Natural killer cell (primary cell): ENCODE measurements around the gene XKR8. TPM values are rescaled to one million over a fixed set of nuclear protein-coding genes. Genes with fewer than 3 reads are reported as not detected.

Experiments
- ATAC-seq, 3 donors: fragments of 150-1000 bp in 2 of 3; fragments of 200-7000 bp in 1 of 3; cut with Tn5 transposase; 1 replicate in 1 of 3; 2 replicates in 2 of 3; pipeline ENCODE4 v1.10.0; 2021; ENCODE audit warnings: mild to moderate bottlenecking in 2 of 3, moderate library complexity in 2 of 3
- DNase-seq, 2 donors: peaks; one replicate each; pipeline versions ENCODE4 v3.0.0 to v3.0.0-alpha.2; 2013 to 2021; ENCODE audit warnings: mixed read lengths in 1 of 2
- H3K27ac ChIP-seq: one replicate; pipeline ENCODE4 v1.5.1; 2013; ENCODE audit warnings: mild to moderate bottlenecking, low read length
- H3K27me3 ChIP-seq: one replicate; pipeline ENCODE4 v1.6.1; 2013; ENCODE audit warnings: low read length; ENCODE audit not compliant: control insufficient read depth, insufficient read depth
- H3K36me3 ChIP-seq: one replicate; pipeline ENCODE4 v1.6.1; 2013; ENCODE audit warnings: low read length; ENCODE audit not compliant: control insufficient read depth, insufficient read depth
- H3K4me1 ChIP-seq: one replicate; pipeline ENCODE4 v1.6.1; 2013; ENCODE audit warnings: low read length; ENCODE audit not compliant: control insufficient read depth, insufficient read depth
- H3K4me3 ChIP-seq: one replicate; pipeline ENCODE4 v1.5.1; 2013; ENCODE audit warnings: low read length
- H3K9me3 ChIP-seq: one replicate; pipeline ENCODE4 v1.6.1; 2013; ENCODE audit warnings: low read length; ENCODE audit not compliant: control insufficient read depth, insufficient read depth
- H3K27ac Mint-ChIP-seq, 2 donors: one replicate each; pipeline ENCODE4 v1.8.0; 2022; ENCODE audit warnings: mild to moderate bottlenecking in 2 of 2, mixed read lengths in 2 of 2, moderate library complexity in 1 of 2
- H3K27me3 Mint-ChIP-seq, 2 donors: one replicate each; pipeline ENCODE4 v1.8.0; 2022; ENCODE audit warnings: low read depth in 2 of 2, mixed read lengths in 2 of 2
- H3K36me3 Mint-ChIP-seq: one replicate; pipeline ENCODE4 v1.8.0; 2022; ENCODE audit warnings: mixed read lengths
- H3K4me1 Mint-ChIP-seq, 2 donors: one replicate each; pipeline ENCODE4 v1.8.0; 2022; ENCODE audit warnings: mixed read lengths in 2 of 2
- H3K4me3 Mint-ChIP-seq: one replicate; pipeline ENCODE4 v1.8.0; 2022; ENCODE audit warnings: mild to moderate bottlenecking, moderate library complexity, mixed read lengths
- H3K9me3 Mint-ChIP-seq, 2 donors: one replicate each; pipeline ENCODE4 v1.8.0; 2022; ENCODE audit warnings: mixed read lengths in 2 of 2
- WGBS: methylation state at CpG from one replicate; pipeline ENCODE4 v1.1.7; 2013; ENCODE audit warnings: missing lambda C conversion rate; ENCODE audit not compliant: insufficient coverage; 5-methylcytosine and 5-hydroxymethylcytosine counted together
- intact Hi-C: fragments of 100-400 bp; cut with micrococcal nuclease; formaldehyde crosslinking; loops from one replicate; pipeline ENCODE4 v1.14.2; 2022
- total RNA-seq, 4 donors: library from RNA; stranded (reverse); fragments of 120-200 nt in 1 of 4; gene quantifications; one replicate each; pipeline versions ENCODE4 v1.2.3 to v1.2.4, GENCODE V29; 2013 to 2022
- TF ChIP-seq, protein P1 (sequence below): fragments of 200-600 bp; IDR thresholded peaks from one replicate; pipeline ENCODE4 v1.8.0; 2022; ENCODE audit warnings: antibody characterized with exemption

Gene XKR8
- total RNA-seq, 3 donors from 2014 or later (not counting 1 experiment from before 2014, with no cell fraction given), result 8.0 to 16.8 (median 15.5) TPM

DNA sequence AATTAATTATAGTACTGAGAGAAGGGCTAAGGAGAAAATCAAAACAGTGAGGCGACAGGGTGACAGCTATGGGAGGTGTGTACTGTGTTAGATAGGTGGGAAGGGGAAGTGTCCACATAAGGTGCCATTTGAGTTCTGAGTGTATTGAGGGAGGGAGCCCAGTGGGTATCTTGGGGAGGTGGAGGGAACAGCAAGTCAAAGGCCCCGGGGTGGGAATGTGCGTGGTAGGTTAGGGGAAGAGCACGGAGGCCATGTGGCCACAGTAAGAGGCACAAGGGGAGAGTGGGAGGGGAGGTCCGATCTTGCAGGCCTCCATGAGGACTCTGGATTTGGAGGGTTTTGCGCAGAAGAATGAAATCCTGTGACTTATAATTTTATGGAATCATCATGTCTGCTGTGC is 3.0 kb upstream of the XKR8 start:
- 81% methylated on average over 6 of the region's 6 CpGs for WGBS

GRCh38 chr1:27957655-27958054 is 2.1 kb upstream of the XKR8 start:
- H3K36me3 Mint-ChIP-seq, result no peaks in the 10 kb centered on the region
- DNase-seq (no peak), ATAC-seq (no peak)
- H3K27ac ChIP-seq, result no peak overlapping the region
- WGBS, result 94% methylated on average over 5 of the region's 5 CpGs
- H3K9me3 Mint-ChIP-seq, result no peaks in the 10 kb centered on the region
- H3K4me3 Mint-ChIP-seq, result peak overlapping the region; percentile 53
- no peaks in the 10 kb centered on the region for H3K27me3 ChIP-seq
- peaks cover 30% of the 10 kb centered on the region for H3K4me1 ChIP-seq
- no peaks in the 10 kb centered on the region for H3K9me3 ChIP-seq
- no peak overlapping the region for H3K27ac Mint-ChIP-seq
- H3K36me3 ChIP-seq, result no peaks in the 10 kb centered on the region
- no peak overlapping the region for H3K4me3 ChIP-seq
- TF ChIP-seq, protein P1, sequence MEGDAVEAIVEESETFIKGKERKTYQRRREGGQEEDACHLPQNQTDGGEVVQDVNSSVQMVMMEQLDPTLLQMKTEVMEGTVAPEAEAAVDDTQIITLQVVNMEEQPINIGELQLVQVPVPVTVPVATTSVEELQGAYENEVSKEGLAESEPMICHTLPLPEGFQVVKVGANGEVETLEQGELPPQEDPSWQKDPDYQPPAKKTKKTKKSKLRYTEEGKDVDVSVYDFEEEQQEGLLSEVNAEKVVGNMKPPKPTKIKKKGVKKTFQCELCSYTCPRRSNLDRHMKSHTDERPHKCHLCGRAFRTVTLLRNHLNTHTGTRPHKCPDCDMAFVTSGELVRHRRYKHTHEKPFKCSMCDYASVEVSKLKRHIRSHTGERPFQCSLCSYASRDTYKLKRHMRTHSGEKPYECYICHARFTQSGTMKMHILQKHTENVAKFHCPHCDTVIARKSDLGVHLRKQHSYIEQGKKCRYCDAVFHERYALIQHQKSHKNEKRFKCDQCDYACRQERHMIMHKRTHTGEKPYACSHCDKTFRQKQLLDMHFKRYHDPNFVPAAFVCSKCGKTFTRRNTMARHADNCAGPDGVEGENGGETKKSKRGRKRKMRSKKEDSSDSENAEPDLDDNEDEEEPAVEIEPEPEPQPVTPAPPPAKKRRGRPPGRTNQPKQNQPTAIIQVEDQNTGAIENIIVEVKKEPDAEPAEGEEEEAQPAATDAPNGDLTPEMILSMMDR, result no peak
- no peaks in the 10 kb centered on the region for H3K27me3 Mint-ChIP-seq
- H3K4me1 Mint-ChIP-seq, result peaks cover 12 to 24% of the 10 kb centered on the region in 2 donors
- intact Hi-C loops, result loop anchor here (5.0 kb wide), 1 partner anchor 60 kb away; no protein-coding TSS in a partner anchor

More for the DNA sequence above, 3.0 kb upstream of the XKR8 start:
- H3K27me3 ChIP-seq, result no peaks in the 10 kb centered on the region
- no peaks in the 10 kb centered on the region for H3K9me3 ChIP-seq
- ATAC-seq, result no peak
- TF ChIP-seq, protein P1, result no peak
- peaks cover 8 to 20% of the 10 kb centered on the region in 2 donors for H3K4me1 Mint-ChIP-seq
- no peaks in the 10 kb centered on the region for H3K36me3 Mint-ChIP-seq
- peaks cover 27% of the 10 kb centered on the region for H3K4me1 ChIP-seq
- intact Hi-C loops, result loop anchor here (5.0 kb wide), 1 partner anchor 59 kb away; no protein-coding TSS in a partner anchor
- H3K4me3 ChIP-seq, result no peak overlapping the region
- no peaks in the 10 kb centered on the region for H3K36me3 ChIP-seq
- H3K27ac Mint-ChIP-seq, result no peak overlapping the region
- no peak overlapping the region for H3K27ac ChIP-seq
- no peaks in the 10 kb centered on the region for H3K27me3 Mint-ChIP-seq
- no peak for DNase-seq
- no peaks in the 10 kb centered on the region for H3K9me3 Mint-ChIP-seq
- peak overlapping the region; percentile 54 for H3K4me3 Mint-ChIP-seq

DNA sequence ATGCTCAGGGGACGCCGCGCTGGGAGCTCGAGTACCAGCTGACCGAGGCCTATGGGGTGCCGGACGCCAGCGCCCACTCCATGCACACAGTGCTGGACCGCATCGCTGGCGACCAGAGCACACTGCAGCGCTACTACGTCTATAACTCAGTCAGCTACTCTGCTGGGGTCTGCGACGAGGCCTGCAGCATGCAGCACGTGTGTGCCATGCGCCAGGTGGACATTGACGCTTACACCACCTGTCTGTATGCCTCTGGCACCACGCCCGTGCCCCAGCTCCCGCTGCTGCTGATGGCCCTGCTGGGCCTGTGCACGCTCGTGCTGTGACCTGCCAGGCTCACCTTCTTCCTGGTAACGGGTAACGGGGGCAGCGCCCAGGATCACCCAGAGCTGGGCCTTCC is 1.3 kb upstream of the XKR8 start:
- Histone ChIP-seq H3K36me3 (peaks cover 2% of the 10 kb centered on the region), H3K4me1 (peaks cover 30% of the 10 kb centered on the region), H3K27ac (no peak overlapping the region), H3K27me3 (no peaks in the 10 kb centered on the region), H3K4me3 (no peak overlapping the region), H3K9me3 (no peaks in the 10 kb centered on the region)
- WGBS, result 97% methylated on average over 26 of the region's 26 CpGs
- ATAC-seq (no peak), DNase-seq (no peak)
- Mint-ChIP-seq H3K9me3 (no peaks in the 10 kb centered on the region), H3K4me3 (peak overlapping the region; percentile 35), H3K4me1 (peaks cover 12 to 28% of the 10 kb centered on the region in 2 donors), H3K27ac (no peak overlapping the region), H3K27me3 (no peaks in the 10 kb centered on the region), H3K36me3 (no peaks in the 10 kb centered on the region)
- intact Hi-C loops, result loop anchor here (5.0 kb wide), 1 partner anchor 61 kb away; no protein-coding TSS in a partner anchor
- TF ChIP-seq, protein P1, result no peak
